DND-41 (cell line): Measurements from ENCODE around the gene ARF1.

Experiments used
- CTCF ChIP-seq: IDR thresholded peaks from 2 replicates; pipeline ENCODE4 v1.5.1; 2012; ENCODE audit warnings: borderline replicate concordance, low read length, moderate library complexity, mild to moderate bottlenecking; ENCODE audit not compliant: poor library complexity, severe bottlenecking; ENCODE audit errors: extremely low read depth
- EZH2 ChIP-seq: IDR thresholded peaks from 3 replicates; pipeline ENCODE4 v1.6.1; 2012; ENCODE audit warnings: borderline replicate concordance, low read depth, mild to moderate bottlenecking, moderate library complexity, low read length, inconsistent platforms; ENCODE audit not compliant: severe bottlenecking

DNA sequence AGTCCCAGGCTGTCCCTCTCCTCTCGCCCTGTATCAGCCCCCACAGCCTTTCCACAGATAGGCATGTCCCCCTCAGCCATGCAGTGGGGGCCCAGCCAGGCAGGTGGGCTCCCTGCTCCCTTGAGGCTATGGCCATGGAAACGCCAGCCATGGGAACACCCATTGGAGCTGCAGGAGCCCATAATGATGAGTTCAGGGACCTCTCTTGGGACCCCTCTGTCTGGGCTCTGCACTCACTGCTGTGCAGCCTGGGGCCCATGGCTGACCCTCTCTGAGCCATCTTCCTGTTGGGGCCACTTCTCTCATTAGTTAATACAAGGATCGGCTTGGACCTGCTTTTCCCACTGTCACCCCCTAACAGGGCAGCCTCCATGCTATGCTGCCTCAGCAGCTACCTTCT, 42.5 kb upstream of the ARF1 start:
- TF ChIP-seq CTCF, result no peak
- TF ChIP-seq EZH2, result no peak
